NCI-H1694 treated with DMSO at 0.1 percent for 48 hours (cell line): ENCODE data around the gene RIN2.
A peak's percentile ranks its signal among the peaks of the same experiment; 100 is the strongest.

Source experiments
- DNase-seq: peaks from one replicate; lab custom pipeline; 2025; lab: John Stamatoyannopoulos, UW

RIN2 gene

GRCh38 chr20:19765266-19765665 is 7.2 kb downstream of the RIN2 start:
- DNase-seq: no peak

GRCh38 chr20:19765913-19766312 is 7.9 kb downstream of the RIN2 start:
- DNase-seq: peak; percentile 77

- no peak for DNase-seq
Measured at GRCh38 chr20:19767070-19767469, 9.0 kb downstream of the RIN2 start.

GRCh38 chr20:19768325-19768842 is 10.3 kb downstream of the RIN2 start:
- DNase-seq: no peak

GRCh38 chr20:19769507-19769906 is 11.4 kb downstream of the RIN2 start:
- no peak for DNase-seq

- no peak for DNase-seq
Measured at GRCh38 chr20:19770375-19770774, 12.3 kb downstream of the RIN2 start.

- no peak for DNase-seq
Measured at GRCh38 chr20:19771031-19771430, 13.0 kb downstream of the RIN2 start.

- no peak for DNase-seq
Measured at GRCh38 chr20:19773471-19773870, 15.4 kb downstream of the RIN2 start.

- DNase-seq: no peak
Measured at GRCh38 chr20:19774135-19774933, 16.3 kb downstream of the RIN2 start.

- no peak for DNase-seq
Measured at GRCh38 chr20:19775353-19776253, 17.5 kb downstream of the RIN2 start.

- DNase-seq: no peak
Measured at GRCh38 chr20:19777315-19777714, 19.3 kb downstream of the RIN2 start.

- no peak for DNase-seq
Measured at GRCh38 chr20:19777981-19778380, 19.9 kb downstream of the RIN2 start.

GRCh38 chr20:19778404-19778803 is 20.3 kb downstream of the RIN2 start:
- no peak for DNase-seq

GRCh38 chr20:19779634-19780033 is 21.6 kb downstream of the RIN2 start:
- no peak for DNase-seq

GRCh38 chr20:19780261-19780660 is 22.2 kb downstream of the RIN2 start:
- peak; percentile 63 for DNase-seq

GRCh38 chr20:19781235-19781634 is 23.2 kb downstream of the RIN2 start:
- no peak for DNase-seq

GRCh38 chr20:19782669-19783068 is 24.6 kb downstream of the RIN2 start:
- no peak for DNase-seq

- DNase-seq: peak; percentile 73
Measured at GRCh38 chr20:19783966-19784401, 25.9 kb downstream of the RIN2 start.

GRCh38 chr20:19784511-19785172 is 26.6 kb downstream of the RIN2 start:
- DNase-seq: peak; percentile 89

GRCh38 chr20:19785173-19785982 is 27.3 kb downstream of the RIN2 start:
- DNase-seq: no peak

GRCh38 chr20:19785983-19786285 is 27.9 kb downstream of the RIN2 start:
- no peak for DNase-seq

GRCh38 chr20:19786311-19786710 is 28.3 kb downstream of the RIN2 start:
- peak; percentile 92 for DNase-seq
